Measurements from ENCODE around the gene WIPI1. TPM values are rescaled to one million over a fixed set of nuclear protein-coding genes. Genes with fewer than 3 reads are reported as not detected.
A peak's percentile ranks its signal among the peaks of the same experiment; 100 is the strongest.

WIPI1 gene
- total RNA-seq, 3 donors from 2014 or later (not counting 1 experiment from before 2014, with no cell fraction given) = 29.0 to 41.4 (median 32.0) TPM

DNA sequence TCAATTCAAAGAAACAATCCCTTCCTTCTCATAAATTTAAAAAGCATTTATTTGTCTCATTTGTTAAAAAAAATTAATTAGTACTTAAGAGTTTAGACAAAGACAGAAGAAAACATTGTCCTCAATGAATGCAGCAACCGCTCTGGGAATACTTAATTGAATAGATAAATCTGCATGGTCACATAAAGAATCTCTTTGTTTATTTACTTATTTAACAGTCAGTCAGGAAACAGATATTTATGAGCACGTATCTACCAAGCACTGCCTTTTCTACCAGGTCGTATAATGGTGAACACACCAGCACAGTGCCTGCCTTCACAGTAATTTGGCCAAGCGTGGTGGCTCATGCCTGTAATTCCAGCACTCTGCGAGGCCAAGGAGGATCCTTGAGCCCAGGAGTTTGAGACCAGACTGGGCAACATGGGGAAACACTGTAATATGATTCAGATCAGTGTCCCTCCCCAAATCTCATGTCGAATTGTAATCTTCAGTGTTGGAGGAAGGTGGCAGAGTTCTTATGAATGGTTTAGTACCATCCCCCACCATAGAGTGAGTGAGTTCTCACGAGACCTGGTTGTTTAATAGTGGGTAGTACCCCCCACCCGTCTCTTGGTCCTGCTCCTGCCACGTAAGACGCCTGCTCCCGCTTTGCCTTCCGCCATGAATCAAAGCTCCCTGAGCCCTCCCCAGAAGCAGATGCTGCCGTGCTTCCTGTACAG is 8.1 kb downstream of the WIPI1 start:
- Histone ChIP-seq H3K4me1 (ENCODE audit: control insufficient read depth, insufficient read depth, low read length) (no peaks in the 10 kb centered on the region), H3K36me3 (ENCODE audit: control insufficient read depth, insufficient read depth, low read length) (peaks cover 43% of the 10 kb centered on the region), H3K4me3 (ENCODE audit: low read length) (no peak overlapping the region), H3K27ac (ENCODE audit: low read length) (no peak overlapping the region), H3K27me3 (ENCODE audit: control insufficient read depth, insufficient read depth, low read length) (no peaks in the 10 kb centered on the region), H3K9me3 (ENCODE audit: control insufficient read depth, insufficient read depth, low read length) (no peaks in the 10 kb centered on the region)
- H3K9me3 Mint-ChIP-seq = no peaks in the 10 kb centered on the region
- 96% methylated on average over 12 of the region's 13 CpGs for WGBS (ENCODE audit: insufficient coverage)
- intact Hi-C loops (cut with micrococcal nuclease) = no loop called here
- no peaks in the 10 kb centered on the region for H3K27me3 Mint-ChIP-seq (ENCODE audit: low read depth in 2 of 2)
- H3K4me3 Mint-ChIP-seq = no peak overlapping the region
- H3K27ac Mint-ChIP-seq = peak overlapping the region in 1 of 2 donors; percentile 40
- peaks cover 5 to 11% of the 10 kb centered on the region in 2 donors for H3K4me1 Mint-ChIP-seq
- TF ChIP-seq, protein P1, sequence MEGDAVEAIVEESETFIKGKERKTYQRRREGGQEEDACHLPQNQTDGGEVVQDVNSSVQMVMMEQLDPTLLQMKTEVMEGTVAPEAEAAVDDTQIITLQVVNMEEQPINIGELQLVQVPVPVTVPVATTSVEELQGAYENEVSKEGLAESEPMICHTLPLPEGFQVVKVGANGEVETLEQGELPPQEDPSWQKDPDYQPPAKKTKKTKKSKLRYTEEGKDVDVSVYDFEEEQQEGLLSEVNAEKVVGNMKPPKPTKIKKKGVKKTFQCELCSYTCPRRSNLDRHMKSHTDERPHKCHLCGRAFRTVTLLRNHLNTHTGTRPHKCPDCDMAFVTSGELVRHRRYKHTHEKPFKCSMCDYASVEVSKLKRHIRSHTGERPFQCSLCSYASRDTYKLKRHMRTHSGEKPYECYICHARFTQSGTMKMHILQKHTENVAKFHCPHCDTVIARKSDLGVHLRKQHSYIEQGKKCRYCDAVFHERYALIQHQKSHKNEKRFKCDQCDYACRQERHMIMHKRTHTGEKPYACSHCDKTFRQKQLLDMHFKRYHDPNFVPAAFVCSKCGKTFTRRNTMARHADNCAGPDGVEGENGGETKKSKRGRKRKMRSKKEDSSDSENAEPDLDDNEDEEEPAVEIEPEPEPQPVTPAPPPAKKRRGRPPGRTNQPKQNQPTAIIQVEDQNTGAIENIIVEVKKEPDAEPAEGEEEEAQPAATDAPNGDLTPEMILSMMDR (IDR thresholded peaks at IDR 0.05) = no peak
- H3K36me3 Mint-ChIP-seq = no peaks in the 10 kb centered on the region
- ATAC-seq (no peak), DNase-seq (no peak)

- intact Hi-C loops (cut with micrococcal nuclease) = no loop called here
- Histone ChIP-seq H3K27ac (ENCODE audit: low read length) (no peak overlapping the region), H3K4me1 (ENCODE audit: control insufficient read depth, insufficient read depth, low read length) (no peaks in the 10 kb centered on the region), H3K27me3 (ENCODE audit: control insufficient read depth, insufficient read depth, low read length) (no peaks in the 10 kb centered on the region), H3K9me3 (ENCODE audit: control insufficient read depth, insufficient read depth, low read length) (no peaks in the 10 kb centered on the region), H3K4me3 (ENCODE audit: low read length) (no peak overlapping the region), H3K36me3 (ENCODE audit: control insufficient read depth, insufficient read depth, low read length) (peaks cover 43% of the 10 kb centered on the region)
- H3K27me3 Mint-ChIP-seq (ENCODE audit: low read depth in 2 of 2) = no peaks in the 10 kb centered on the region
- no peak overlapping the region for H3K27ac Mint-ChIP-seq
- ATAC-seq = no peak
- WGBS (ENCODE audit: insufficient coverage) = 92% methylated on average over 9 of the region's 9 CpGs
- no peak overlapping the region for H3K4me3 Mint-ChIP-seq
- no peaks in the 10 kb centered on the region for H3K36me3 Mint-ChIP-seq
- no peak for DNase-seq
- H3K4me1 Mint-ChIP-seq = peaks cover 7% of the 10 kb centered on the region in 2 donors
- H3K9me3 Mint-ChIP-seq = no peaks in the 10 kb centered on the region
- TF ChIP-seq, protein P1 (IDR thresholded peaks at IDR 0.05) = no peak
Observed at GRCh38 chr17:68446626-68447041, 10.7 kb downstream of the WIPI1 start.

- Histone ChIP-seq H3K27ac (ENCODE audit: low read length) (no peak overlapping the region), H3K4me1 (ENCODE audit: control insufficient read depth, insufficient read depth, low read length) (peaks cover 7% of the 10 kb centered on the region), H3K27me3 (ENCODE audit: control insufficient read depth, insufficient read depth, low read length) (no peaks in the 10 kb centered on the region), H3K9me3 (ENCODE audit: control insufficient read depth, insufficient read depth, low read length) (no peaks in the 10 kb centered on the region), H3K36me3 (ENCODE audit: control insufficient read depth, insufficient read depth, low read length) (peaks cover 36% of the 10 kb centered on the region), H3K4me3 (ENCODE audit: low read length) (no peak overlapping the region)
- TF ChIP-seq, protein P1 (IDR thresholded peaks at IDR 0.05) = no peak
- Mint-ChIP-seq H3K27me3 (ENCODE audit: low read depth in 2 of 2) (no peaks in the 10 kb centered on the region), H3K36me3 (no peaks in the 10 kb centered on the region), H3K9me3 (no peaks in the 10 kb centered on the region), H3K27ac (peak overlapping the region in 1 of 2 donors; percentile 37), H3K4me1 (peaks cover 17% of the 10 kb centered on the region in 2 donors), H3K4me3 (no peak overlapping the region)
- intact Hi-C loops (cut with micrococcal nuclease) = no loop called here
- ATAC-seq (no peak), DNase-seq (no peak)
- 94% methylated on average over 8 of the region's 8 CpGs for WGBS (ENCODE audit: insufficient coverage)
Observed at GRCh38 chr17:68445671-68446070, 11.6 kb downstream of the WIPI1 start.
